GM21786 (cell line): ENCODE measurements around the gene ARAP1.
A peak's percentile ranks its signal among the peaks of the same experiment; 100 is the strongest.

ENCODE experiments used
- ATAC-seq: cut with Tn5 transposase; IDR thresholded peaks from one replicate; pipeline ENCODE4 v1.9.1; 2021; ENCODE audit not compliant: unreplicated experiment

The ARAP1 gene

GRCh38 chr11:72725724-72726028, 26.5 kb downstream of the ARAP1 start:
- ATAC-seq: no peak

GRCh38 chr11:72724851-72725723, 27.1 kb downstream of the ARAP1 start:
- no peak for ATAC-seq

GRCh38 chr11:72724021-72724551, 28.1 kb downstream of the ARAP1 start:
- ATAC-seq: no peak

- no peak for ATAC-seq
Measured at GRCh38 chr11:72723508-72723907, 28.7 kb downstream of the ARAP1 start.

GRCh38 chr11:72722050-72722748, 30.0 kb downstream of the ARAP1 start:
- peak; percentile 65 for ATAC-seq

GRCh38 chr11:72721689-72722049, 30.5 kb downstream of the ARAP1 start:
- ATAC-seq: no peak

GRCh38 chr11:72721276-72721675, 30.9 kb downstream of the ARAP1 start:
- ATAC-seq: no peak

- no peak for ATAC-seq
Measured at GRCh38 chr11:72720784-72721183, 31.4 kb downstream of the ARAP1 start.

GRCh38 chr11:72720047-72720446, 32.2 kb downstream of the ARAP1 start:
- no peak for ATAC-seq

GRCh38 chr11:72719551-72719950, 32.7 kb downstream of the ARAP1 start:
- no peak for ATAC-seq

- peak; percentile 48 for ATAC-seq
Measured at GRCh38 chr11:72719144-72719543, 33.1 kb downstream of the ARAP1 start.

GRCh38 chr11:72718101-72718501, 34.1 kb downstream of the ARAP1 start:
- no peak for ATAC-seq

- no peak for ATAC-seq
Measured at GRCh38 chr11:72716788-72717435, 35.3 kb downstream of the ARAP1 start.

GRCh38 chr11:72716290-72716689, 35.9 kb downstream of the ARAP1 start:
- ATAC-seq: no peak

- no peak for ATAC-seq
Measured at GRCh38 chr11:72712841-72713240, 39.4 kb downstream of the ARAP1 start.

- no peak for ATAC-seq
Measured at GRCh38 chr11:72712168-72712751, 39.9 kb downstream of the ARAP1 start.

GRCh38 chr11:72711141-72711540, 41.1 kb downstream of the ARAP1 start:
- no peak for ATAC-seq

GRCh38 chr11:72710278-72710677, 41.9 kb downstream of the ARAP1 start:
- no peak for ATAC-seq

GRCh38 chr11:72709478-72710238, 42.5 kb downstream of the ARAP1 start:
- ATAC-seq: no peak

GRCh38 chr11:72707032-72707431, 45.2 kb downstream of the ARAP1 start:
- ATAC-seq: no peak

GRCh38 chr11:72706579-72706978, 45.6 kb downstream of the ARAP1 start:
- no peak for ATAC-seq
